ENCODE measurements around the gene CYSRT1.
"Not testable (repeated sequence)": the region's sequence is repeated elsewhere in the genome, so short reads cannot be mapped to it uniquely, and the experiment has no call there.

The CYSRT1 gene

GRCh38 chr9:137250329-137251193 is 25.6 kb downstream of the CYSRT1 start:
- in situ Hi-C loops (cut with MboI; ENCODE audit: low sequenced_read_pairs), result no loop called here

DNA sequence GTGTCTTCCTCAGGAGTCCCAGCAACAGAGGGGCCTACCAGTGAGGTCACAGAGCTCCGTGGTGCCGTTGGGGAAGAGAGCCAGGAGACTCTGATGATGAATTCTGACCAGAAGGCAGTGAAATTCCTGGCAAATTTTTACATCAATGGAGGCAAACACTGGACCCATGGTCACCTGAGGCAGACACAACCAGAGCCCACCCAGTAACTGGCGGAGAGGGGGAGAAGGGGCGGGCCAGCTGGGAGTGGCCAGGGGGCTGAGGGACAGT is 26.2 kb downstream of the CYSRT1 start, which contains the start of gene STPG3:
STPG3 (plus strand) TSS at position 93 of the 268 bp plus-strand sequence; CDS start at position 94, 1 bp downstream.
- in situ Hi-C loops (cut with MboI; ENCODE audit: low sequenced_read_pairs), result no loop called here

DNA sequence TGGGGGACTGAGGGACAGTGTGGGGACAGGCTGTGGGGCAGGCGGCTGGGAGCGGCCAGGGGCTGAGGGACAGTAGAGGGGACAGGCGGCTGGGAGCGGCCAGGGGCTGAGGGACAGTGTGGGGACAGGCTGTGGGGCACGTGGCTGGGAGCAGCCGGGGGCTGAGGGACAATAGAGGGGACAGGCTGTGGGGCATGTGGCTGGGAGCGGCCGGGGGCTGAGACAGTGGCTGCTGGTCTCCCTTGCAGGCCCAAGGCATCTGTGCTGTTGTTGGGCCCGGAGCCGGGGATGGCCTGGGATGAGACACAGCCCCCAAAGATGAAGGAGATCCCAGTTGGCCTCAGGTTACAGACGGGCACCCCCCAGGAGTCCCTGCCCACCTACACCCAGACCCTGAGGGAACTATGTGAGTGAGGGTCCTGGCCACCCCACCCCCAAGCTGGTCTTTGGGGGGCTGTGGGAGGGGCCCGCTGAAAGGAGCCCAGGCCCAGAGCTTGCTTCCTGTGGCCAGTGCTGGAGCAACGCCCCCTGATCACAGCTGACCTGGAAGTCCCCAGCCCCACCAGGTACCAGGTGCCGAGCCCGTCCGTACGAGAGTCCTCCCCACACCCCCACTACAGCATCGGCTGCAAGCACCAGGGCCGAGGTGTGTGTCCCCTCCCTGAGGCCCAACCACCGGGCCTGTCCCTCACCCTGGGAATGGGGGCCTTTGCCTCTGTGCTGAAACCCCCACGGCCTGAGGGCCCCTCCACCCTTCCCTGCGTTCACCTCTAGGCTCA is 26.7 kb downstream of the CYSRT1 start:
- in situ Hi-C loops (cut with MboI; ENCODE audit: low sequenced_read_pairs), result no loop called here

- in situ Hi-C loops (cut with MboI; ENCODE audit: low sequenced_read_pairs), result no loop called here
Measured at GRCh38 chr9:137252555-137253506, 27.9 kb downstream of the CYSRT1 start.

DNA sequence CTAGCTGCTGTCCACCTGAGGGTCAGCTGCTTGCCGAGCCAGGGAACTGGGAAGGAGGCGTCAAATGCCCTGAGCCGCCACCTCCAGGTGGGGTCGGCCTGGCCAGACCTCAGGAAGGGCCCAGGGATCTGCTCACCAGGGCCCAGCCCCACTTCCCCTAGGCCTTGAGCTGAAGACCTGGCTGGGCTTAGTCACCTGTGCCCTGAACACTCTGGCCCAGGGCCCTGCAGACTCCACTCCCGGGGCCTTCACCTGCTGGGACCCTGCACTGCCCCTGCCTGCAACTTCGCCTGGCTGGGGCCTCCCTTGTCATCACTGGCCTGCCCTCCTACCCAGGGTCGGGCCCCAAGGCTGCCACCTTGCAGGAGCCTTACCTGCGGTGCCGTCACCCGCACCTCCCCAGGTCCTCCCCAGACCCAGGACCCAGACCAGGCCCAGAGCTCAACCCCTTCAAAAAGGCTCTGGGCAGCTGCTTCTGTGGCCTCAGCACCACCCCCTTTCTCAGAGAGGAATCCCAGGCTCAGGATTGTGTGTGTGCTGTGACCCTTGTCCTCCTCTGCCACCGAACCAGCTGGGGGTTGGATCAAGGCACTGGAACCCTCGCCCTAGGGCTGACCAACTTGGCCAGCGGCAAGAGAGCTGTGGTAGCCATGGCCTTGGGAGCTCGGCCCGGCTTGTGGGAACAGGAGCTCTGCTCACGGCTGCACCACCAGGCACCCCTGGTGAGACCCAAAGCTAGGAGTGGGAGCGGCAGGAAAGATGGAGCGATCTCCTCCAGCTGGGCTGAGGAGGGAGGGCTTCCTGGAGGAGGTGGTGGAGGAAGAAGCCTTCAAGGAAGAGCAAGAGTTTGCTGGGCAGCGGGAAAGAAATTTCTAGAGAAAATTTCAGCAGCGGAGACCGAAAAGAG is 29.0 kb downstream of the CYSRT1 start:
- in situ Hi-C loops (cut with MboI; ENCODE audit: low sequenced_read_pairs), result no loop called here

DNA sequence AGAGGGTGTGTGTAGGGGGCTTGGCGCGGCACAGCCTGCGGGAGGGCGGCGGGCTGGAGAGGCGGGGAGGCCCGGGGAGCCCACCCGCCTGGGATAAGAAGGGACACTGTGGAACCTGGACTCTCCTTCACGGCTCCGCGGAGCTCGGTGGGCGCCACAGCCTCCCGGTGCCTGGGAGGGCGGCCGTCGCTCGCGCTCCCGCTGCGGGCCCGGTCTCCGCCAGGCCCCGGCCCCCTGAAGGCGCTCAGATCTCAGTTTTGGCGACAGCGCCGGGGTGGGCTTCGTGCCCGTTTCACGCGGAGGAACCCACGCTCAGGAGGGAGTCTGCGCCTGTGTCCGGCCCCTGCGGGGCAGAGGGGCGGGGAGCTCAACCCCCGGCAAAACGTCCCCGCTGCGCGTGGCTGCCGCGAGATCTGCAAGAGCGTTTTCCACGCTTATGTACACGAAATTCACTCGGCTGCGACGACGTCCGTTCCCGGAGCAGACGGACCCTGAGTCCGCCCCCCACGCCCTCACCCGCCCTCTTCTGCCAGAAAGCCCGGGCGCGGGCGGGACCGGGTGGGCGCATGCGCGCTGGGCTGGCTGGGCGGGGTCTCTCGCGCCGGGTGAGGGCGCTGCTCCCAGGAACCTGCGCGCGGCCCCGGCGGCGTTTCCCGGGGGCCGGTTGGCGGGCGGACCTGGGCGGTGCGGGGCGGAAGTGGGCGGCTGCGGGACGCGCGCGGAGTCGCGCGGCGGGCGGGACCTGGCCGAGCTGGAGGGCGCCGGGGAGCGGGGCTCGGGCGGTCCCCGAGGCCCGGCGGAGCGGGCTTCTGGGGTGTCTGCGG is 29.9 kb downstream of the CYSRT1 start, which contains the start of gene NELFB:
NELFB (plus strand) TSS at position 704 of the 824 bp plus-strand sequence.
- in situ Hi-C loops (cut with MboI; ENCODE audit: low sequenced_read_pairs), result no loop called here

- in situ Hi-C loops (cut with MboI; ENCODE audit: low sequenced_read_pairs), result no loop called here
Measured at GRCh38 chr9:137255448-137256114, 30.6 kb downstream of the CYSRT1 start.

DNA sequence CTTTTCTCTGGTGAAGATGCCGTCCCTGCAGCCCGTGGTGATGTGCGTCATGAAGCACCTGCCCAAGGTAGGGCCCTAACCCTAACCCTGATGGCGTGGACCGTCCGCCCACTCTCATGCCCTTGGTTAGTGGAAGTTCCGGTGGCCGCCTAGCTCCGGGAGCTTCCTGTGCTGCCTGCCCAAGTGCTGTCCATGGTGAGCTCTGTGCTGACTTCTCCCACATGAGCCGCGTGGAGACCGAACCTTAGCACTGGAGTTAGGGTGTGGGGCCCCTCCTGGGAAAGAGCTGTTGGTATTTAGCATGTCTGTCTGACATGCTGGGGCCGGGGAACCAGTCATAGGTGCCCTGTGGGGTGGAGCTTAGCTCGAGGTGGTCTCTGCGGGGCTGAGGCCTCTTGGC is 31.4 kb downstream of the CYSRT1 start:
- in situ Hi-C loops (cut with MboI; ENCODE audit: low sequenced_read_pairs), result no loop called here

- in situ Hi-C loops (cut with MboI; ENCODE audit: low sequenced_read_pairs), result no loop called here
Measured at GRCh38 chr9:137256856-137257255, 31.9 kb downstream of the CYSRT1 start.

- in situ Hi-C loops (cut with MboI; ENCODE audit: low sequenced_read_pairs), result not testable (repeated sequence)
Measured at GRCh38 chr9:137262173-137262908, 37.4 kb downstream of the CYSRT1 start.

- in situ Hi-C loops (cut with MboI; ENCODE audit: low sequenced_read_pairs), result no loop called here
Measured at GRCh38 chr9:137262909-137263285, 37.9 kb downstream of the CYSRT1 start.

DNA sequence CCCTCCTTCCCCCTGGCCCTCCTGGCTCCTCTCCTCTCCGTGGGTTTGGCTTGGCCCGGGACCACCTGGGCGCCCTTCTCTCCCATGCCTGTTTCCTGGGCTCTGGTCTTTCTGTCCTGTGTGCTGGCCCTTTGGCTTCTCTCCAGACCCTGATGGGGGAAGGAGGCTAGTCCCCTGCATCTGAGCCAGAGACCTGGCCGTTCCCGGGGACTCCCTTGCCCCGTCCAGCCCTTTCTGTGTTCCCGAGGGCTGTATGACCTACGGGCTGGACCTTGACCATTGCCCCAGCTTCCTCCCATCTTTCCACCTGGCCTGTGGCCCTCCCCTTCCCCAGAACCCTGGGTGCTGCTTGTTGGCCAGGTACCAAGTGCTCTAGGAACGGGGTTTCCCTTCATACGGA is 38.5 kb downstream of the CYSRT1 start:
- in situ Hi-C loops (cut with MboI; ENCODE audit: low sequenced_read_pairs), result no loop called here

GRCh38 chr9:137264067-137264466 is 39.1 kb downstream of the CYSRT1 start:
- in situ Hi-C loops (cut with MboI; ENCODE audit: low sequenced_read_pairs), result no loop called here

DNA sequence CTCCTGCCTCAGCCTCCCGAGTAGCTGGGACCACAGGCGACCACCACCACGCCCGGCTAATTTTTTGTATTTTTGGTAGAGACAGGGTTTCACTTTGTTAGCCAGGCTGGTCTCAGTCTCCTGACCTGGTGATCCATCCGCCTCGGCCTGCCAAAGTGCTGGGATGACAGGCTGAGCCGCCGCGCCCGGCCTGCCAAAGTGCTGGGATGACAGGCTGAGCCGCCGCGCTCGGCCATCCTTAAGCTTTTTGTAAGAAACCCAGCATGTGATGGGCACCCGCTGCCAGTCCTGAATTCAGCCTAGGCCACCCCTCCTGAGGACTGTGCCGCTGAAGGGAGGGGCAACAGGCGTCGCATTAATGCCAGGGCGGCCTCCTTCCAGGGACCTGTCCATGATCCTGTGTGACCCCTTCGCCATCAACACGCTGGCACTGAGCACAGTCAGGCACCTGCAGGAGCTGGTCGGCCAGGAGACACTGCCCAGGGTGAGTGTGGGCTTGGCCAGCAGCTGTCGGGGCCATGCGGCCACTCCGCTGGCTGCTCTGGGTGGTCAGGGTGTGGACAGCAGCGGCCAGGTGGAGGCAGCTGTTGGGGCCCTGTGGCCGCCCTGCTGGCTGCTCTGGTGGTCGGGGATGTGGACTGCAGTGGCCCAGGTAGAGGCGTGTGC is 40.7 kb downstream of the CYSRT1 start:
- in situ Hi-C loops (cut with MboI; ENCODE audit: low sequenced_read_pairs), result no loop called here

DNA sequence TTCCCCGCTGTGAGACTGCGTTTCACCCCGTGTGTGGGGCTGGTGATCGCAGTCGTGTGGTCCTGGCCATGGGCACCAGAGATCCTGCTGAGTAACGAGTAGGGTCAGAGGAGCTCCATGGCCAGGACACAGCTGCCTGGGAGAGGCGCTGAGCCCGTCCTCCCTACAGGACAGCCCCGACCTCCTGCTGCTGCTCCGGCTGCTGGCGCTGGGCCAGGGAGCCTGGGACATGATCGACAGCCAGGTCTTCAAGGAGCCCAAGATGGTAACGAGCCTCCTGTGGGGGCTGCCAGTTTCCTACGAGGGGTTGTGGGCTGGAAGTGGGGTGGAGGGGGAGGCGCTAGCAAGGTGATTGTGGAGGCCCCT is 41.2 kb downstream of the CYSRT1 start:
- in situ Hi-C loops (cut with MboI; ENCODE audit: low sequenced_read_pairs), result no loop called here

DNA sequence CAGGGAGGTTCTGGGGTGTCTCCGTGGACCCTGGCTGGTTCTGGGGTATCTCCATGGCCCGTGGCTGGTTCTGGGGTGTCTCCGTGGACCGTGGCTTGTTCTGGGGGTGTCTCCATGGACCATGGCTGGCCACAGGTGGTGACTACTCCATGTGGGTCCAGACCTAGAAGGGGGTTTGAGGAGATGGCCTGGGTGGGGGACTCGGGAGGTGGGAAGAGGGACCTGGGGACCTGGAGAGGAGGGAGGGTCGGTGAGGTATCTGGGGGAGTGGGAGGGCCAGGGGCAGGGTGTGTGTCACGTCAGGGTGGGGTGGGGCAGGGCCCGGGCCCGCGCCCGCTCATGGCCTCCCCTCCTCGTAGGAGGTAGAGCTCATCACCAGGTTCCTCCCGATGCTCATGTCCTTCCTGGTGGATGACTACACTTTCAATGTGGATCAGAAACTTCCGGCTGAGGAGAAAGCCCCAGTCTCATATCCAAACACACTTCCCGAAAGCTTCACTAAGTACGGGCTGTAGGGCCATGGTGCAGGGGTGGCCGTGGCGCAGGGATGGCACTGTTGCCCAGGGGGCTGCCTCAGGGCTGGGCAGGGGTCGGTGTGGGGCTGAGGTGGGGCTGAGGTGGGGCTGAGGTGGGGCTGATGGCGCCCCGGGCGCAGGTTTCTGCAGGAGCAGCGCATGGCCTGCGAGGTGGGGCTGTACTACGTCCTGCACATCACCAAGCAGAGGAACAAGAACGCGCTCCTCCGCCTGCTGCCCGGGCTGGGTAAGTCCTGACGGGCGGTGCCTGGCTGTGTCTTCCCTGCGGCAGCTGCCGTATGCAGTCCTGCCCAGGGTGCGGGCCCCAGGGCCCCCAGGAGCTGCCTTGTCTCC is 41.8 kb downstream of the CYSRT1 start:
- in situ Hi-C loops (cut with MboI; ENCODE audit: low sequenced_read_pairs), result no loop called here

Data from hTERT RPE-1 (cell line).